Heart left ventricle (tissue), 13 donors: ENCODE results near the gene AIPL1.

Experiments
- POLR2A ChIP-seq, 2 donors: fragments of 450-650 bp; IDR thresholded peaks; one replicate each; pipeline ENCODE4 v1.6.1; 2017; ENCODE audit warnings: antibody characterized with exemption in 2 of 2, mild to moderate bottlenecking in 2 of 2, moderate library complexity in 2 of 2
- TF ChIP-seq, protein P1 (sequence below), 12 donors: fragments of 200-600 bp; sonication (generic) in 4 of 12; IDR thresholded peaks; one replicate each; pipeline versions ENCODE4 v1.5.0 to v1.8.0; 2018 to 2022; ENCODE audit warnings: antibody characterized with exemption in 12 of 12, mild to moderate bottlenecking in 5 of 12
- donor health status: ischemic (EF 13 %, LVEDD 7.1; RV severe dilation, severe dysfunction).
- donor health status: DM: no; HTN: yes; CAD: no.
- donor health status: DM: no; HTN: no; CAD: no.
- donor health status: ischemic (EF 25% LVEDD 6.9; RV normal size, moderate dysfunction).
- donor health status: ischemic (EF 25% LVEDD 5.7; RV mildly dilated, moderate dysfunction).
- donor health status: ischemic (EF 35%, LVEDD 5.7; RV mildly dilated, moderate dysfunction).
- donor health status: nonischemic (EF 11% LVEDD 7.7; RV severe dilation, severe dysfunction).
- donor health status: DM: yes; HTN: yes; CAD: no.
- donor health status: PGD.
- donor health status: ischemic (EF 29% LVEDD 5.4; RV normal size, mild dysfunction).
- donor health status: nonischemic (EF 23%, LVEDD 6.1; RV moderate dilation, normal function).

DNA sequence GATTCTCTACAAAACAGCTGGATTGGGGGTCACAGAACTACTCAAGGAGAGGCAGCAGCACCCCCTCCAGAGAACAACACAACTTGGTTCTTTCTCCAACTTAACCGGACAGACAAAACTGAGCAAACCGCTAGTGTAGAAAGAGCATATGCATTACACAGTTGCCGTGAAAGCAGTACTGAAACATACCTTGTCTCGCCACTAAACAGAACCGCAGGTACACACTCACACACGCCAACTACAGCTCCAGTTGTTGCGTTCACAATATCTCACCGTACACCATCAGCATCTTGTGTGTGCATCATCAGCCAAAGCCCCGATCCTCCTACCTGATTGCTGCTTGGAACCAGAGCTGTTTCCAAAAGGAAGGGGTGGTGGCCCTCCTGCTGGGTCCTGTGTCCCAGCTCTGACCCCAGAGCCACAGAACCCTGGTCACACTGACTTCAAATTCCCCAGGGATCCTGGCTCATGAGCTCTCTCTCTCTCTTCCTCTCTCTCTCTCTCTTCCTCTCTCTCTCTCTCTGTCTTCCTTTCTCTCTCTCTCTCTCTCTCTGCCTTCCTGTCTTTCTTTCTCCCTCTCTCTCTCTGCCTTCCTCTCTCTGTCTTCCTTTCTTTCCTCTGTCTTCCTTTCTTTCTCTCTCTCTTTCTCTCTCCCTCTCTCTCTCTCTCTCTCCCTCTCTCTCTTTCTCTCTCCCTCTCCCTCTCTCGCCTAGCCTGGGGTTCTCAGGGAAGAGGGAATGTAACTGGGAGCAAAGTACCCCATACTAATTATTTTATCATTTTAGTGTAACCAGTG is 17.7 kb upstream of the AIPL1 start:
- TF ChIP-seq, protein P1, sequence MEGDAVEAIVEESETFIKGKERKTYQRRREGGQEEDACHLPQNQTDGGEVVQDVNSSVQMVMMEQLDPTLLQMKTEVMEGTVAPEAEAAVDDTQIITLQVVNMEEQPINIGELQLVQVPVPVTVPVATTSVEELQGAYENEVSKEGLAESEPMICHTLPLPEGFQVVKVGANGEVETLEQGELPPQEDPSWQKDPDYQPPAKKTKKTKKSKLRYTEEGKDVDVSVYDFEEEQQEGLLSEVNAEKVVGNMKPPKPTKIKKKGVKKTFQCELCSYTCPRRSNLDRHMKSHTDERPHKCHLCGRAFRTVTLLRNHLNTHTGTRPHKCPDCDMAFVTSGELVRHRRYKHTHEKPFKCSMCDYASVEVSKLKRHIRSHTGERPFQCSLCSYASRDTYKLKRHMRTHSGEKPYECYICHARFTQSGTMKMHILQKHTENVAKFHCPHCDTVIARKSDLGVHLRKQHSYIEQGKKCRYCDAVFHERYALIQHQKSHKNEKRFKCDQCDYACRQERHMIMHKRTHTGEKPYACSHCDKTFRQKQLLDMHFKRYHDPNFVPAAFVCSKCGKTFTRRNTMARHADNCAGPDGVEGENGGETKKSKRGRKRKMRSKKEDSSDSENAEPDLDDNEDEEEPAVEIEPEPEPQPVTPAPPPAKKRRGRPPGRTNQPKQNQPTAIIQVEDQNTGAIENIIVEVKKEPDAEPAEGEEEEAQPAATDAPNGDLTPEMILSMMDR (IDR thresholded peaks at IDR 0.05), result no peak
- no peak for TF ChIP-seq POLR2A (IDR thresholded peaks at IDR 0.05)
